ENCODE data around the gene PARD3. TPM values are rescaled to one million over a fixed set of nuclear protein-coding genes. Genes with fewer than 3 reads are reported as not detected.

Gene PARD3
- total RNA-seq, 6 donors from 2014 or later, result 30.6 to 108 (median 50.6) TPM

DNA sequence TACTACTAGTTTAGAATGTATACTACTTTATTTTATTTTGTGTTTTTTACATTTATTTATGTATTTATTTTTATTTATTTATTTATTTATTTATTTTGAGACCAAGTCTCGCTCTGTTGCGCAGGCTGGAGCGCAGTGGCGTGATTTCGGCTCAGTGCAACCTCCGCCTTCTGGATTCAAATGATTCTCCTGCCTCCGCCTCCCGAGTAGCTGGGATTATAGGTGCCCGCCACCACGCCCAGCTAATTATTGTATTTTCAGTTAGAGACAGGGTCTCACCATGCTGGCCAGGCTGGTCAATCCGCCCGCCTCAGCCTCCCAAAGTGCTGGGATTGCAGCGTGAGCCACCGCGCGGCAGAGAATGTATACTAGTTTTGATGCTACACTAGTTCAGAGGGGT, 2.0 kb upstream of the PARD3 start:
- WGBS, 2 donors, result 91 to 98% methylated on average over 16 of the region's 16 CpGs
- no peak for ATAC-seq (ENCODE audit: low FRiP score in 2 of 2)
- Histone ChIP-seq H3K36me3 (no peaks in the 10 kb centered on the region), H3K27ac (no peak overlapping the region), H3K4me1 (peaks cover 16 to 43% (median 20%) of the 10 kb centered on the region in 4 donors), H3K4me3 (no peak overlapping the region), H3K27me3 (no peaks in the 10 kb centered on the region), H3K9me3 (no peaks in the 10 kb centered on the region)
- TF ChIP-seq POLR2AphosphoS5 (IDR thresholded peaks at IDR 0.05) (no peak), POLR2A (IDR thresholded peaks at IDR 0.05) (no peak), EP300 (IDR thresholded peaks at IDR 0.05) (no peak)
- TF ChIP-seq, protein P1, sequence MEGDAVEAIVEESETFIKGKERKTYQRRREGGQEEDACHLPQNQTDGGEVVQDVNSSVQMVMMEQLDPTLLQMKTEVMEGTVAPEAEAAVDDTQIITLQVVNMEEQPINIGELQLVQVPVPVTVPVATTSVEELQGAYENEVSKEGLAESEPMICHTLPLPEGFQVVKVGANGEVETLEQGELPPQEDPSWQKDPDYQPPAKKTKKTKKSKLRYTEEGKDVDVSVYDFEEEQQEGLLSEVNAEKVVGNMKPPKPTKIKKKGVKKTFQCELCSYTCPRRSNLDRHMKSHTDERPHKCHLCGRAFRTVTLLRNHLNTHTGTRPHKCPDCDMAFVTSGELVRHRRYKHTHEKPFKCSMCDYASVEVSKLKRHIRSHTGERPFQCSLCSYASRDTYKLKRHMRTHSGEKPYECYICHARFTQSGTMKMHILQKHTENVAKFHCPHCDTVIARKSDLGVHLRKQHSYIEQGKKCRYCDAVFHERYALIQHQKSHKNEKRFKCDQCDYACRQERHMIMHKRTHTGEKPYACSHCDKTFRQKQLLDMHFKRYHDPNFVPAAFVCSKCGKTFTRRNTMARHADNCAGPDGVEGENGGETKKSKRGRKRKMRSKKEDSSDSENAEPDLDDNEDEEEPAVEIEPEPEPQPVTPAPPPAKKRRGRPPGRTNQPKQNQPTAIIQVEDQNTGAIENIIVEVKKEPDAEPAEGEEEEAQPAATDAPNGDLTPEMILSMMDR (IDR thresholded peaks at IDR 0.05), result no peak
- peak in 1 of 2 donors; percentile 51 for DNase-seq

DNA sequence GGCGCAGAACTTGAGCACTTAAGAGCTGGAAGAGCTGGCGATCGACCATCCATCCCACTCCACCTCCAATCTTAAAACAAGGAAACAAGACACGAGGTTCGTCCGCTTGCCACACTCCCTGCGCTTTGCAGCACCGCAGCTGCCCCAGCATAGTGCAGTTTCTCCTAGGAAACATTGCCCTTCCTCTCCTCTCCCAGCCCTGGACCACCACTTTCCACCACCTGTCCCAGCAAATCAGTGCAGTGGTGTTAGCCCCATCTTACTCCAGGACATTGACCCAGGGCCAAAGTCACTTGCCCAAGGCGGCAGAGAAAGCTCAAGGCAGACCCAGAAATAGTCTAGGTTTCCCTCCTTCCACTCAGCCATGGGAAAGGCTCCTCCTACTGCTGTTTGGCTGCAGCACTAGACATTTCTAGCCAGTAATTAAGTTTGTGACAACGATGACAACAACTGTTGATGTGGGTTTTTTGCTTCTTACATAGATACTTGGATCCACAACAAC, 1.5 kb upstream of the PARD3 start:
- peak overlapping the region in 3 of 4 donors; percentile 75 to 87 (median 81) for H3K4me3 ChIP-seq
- H3K9me3 ChIP-seq, result no peaks in the 10 kb centered on the region
- 8 to 9% methylated on average over 8 to 10 of the region's 10 CpGs for WGBS, 2 donors
- ATAC-seq (ENCODE audit: low FRiP score in 2 of 2) (peak; percentile 3 to 19), DNase-seq (peak in 1 of 2 donors; percentile 40)
- H3K4me1 ChIP-seq, result peaks cover 16 to 43% (median 20%) of the 10 kb centered on the region in 4 donors
- TF ChIP-seq POLR2AphosphoS5 (IDR thresholded peaks at IDR 0.05) (no peak), POLR2A (IDR thresholded peaks at IDR 0.05) (no peak), EP300 (IDR thresholded peaks at IDR 0.05) (no peak)
- TF ChIP-seq, protein P1 (IDR thresholded peaks at IDR 0.05), result no peak
- peak overlapping the region in 1 of 4 donors; percentile 49 for H3K27ac ChIP-seq
- no peaks in the 10 kb centered on the region for H3K36me3 ChIP-seq
- H3K27me3 ChIP-seq, result no peaks in the 10 kb centered on the region

DNA sequence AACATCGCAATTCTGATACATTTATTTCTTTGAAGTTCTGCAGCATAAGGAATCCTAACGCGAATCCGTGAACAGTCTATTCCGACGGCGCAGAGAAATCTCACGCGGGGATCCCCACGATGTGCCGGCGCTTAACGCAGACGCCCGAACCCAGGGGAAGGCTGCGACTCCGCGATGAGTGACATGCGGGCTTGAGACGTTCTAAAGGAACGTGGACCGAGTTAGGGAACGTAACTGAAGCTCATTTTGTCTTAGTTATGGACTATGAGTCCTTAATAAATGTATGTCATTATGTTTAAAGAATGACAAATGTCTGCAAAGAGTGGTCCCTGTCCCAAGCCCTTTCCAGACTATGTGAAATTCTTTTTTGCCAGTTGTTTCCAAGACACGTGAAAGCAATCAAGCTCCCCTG, 995 bp upstream of the PARD3 start:
- WGBS, 2 donors, result 0 to 8% methylated on average over 20 to 24 of the region's 24 CpGs
- no peak for DNase-seq
- no peaks in the 10 kb centered on the region for H3K27me3 ChIP-seq
- no peak for ATAC-seq (ENCODE audit: low FRiP score in 2 of 2)
- H3K4me1 ChIP-seq, result peaks cover 16 to 43% (median 20%) of the 10 kb centered on the region in 4 donors
- H3K4me3 ChIP-seq, result peak overlapping the region; percentile 47 to 87 (median 78)
- H3K27ac ChIP-seq, result peak overlapping the region in 3 of 4 donors; percentile 49 to 95 (median 75)
- TF ChIP-seq EP300 (IDR thresholded peaks at IDR 0.05) (no peak), POLR2A (IDR thresholded peaks at IDR 0.05) (no peak), POLR2AphosphoS5 (IDR thresholded peaks at IDR 0.05) (no peak)
- TF ChIP-seq, protein P1 (IDR thresholded peaks at IDR 0.05), result no peak
- no peaks in the 10 kb centered on the region for H3K9me3 ChIP-seq
- no peaks in the 10 kb centered on the region for H3K36me3 ChIP-seq

DNA sequence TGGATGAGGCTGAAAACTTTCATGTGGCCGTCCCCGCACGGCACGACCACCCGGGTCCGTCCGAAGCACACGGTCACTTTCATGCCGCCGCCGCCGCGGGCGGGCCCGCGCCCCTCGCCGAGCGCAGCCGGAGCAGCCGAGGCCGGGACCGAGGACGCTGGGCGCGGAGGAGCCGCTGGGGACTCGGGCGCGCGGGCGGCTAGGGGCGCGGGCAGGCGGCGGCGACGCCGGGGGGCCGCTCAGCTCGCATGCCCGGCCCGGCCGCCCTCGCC, 247 bp downstream of the PARD3 start:
- ATAC-seq (ENCODE audit: low FRiP score in 2 of 2), result no peak
- Histone ChIP-seq H3K4me1 (peaks cover 16 to 43% (median 20%) of the 10 kb centered on the region in 4 donors), H3K36me3 (no peaks in the 10 kb centered on the region), H3K27ac (peak overlapping the region; percentile 82 to 95 (median 86)), H3K4me3 (peak overlapping the region; percentile 70 to 87 (median 78)), H3K9me3 (no peaks in the 10 kb centered on the region), H3K27me3 (no peaks in the 10 kb centered on the region)
- TF ChIP-seq, protein P1 (IDR thresholded peaks at IDR 0.05), result no peak
- TF ChIP-seq POLR2A (IDR thresholded peaks at IDR 0.05), result no peak
- no peak for TF ChIP-seq POLR2AphosphoS5 (IDR thresholded peaks at IDR 0.05)
- TF ChIP-seq EP300 (IDR thresholded peaks at IDR 0.05), result no peak
- no peak for DNase-seq
- 0% methylated on average over 12 of the region's 45 CpGs; no CpG with 5 or more reads in 1 of the 2 donors for WGBS, 2 donors
